RCC 7860 (cell line): Measurements from ENCODE around the gene MAOA.
"Not testable (repeated sequence)": the region's sequence is repeated elsewhere in the genome, so short reads cannot be mapped to it uniquely, and the experiment has no call there.

ENCODE experiments used
- DNase-seq: peaks from one replicate; pipeline ENCODE4 v3.0.0-alpha.2; 2015; ENCODE audit warnings: low spot score
- FAIRE-seq: peaks from 2 replicates; lab custom pipeline; 2012; peaks lifted over from hg19 to GRCh38; lab: Jason Lieb, UNC

Gene MAOA

GRCh38 chrX:43707812-43708548, 51.9 kb downstream of the MAOA start:
- no peak for FAIRE-seq
- DNase-seq, result no peak

- no peak for DNase-seq
- no peak for FAIRE-seq
Measured at GRCh38 chrX:43716144-43716543, 60.0 kb downstream of the MAOA start.

- peak; percentile 76 for DNase-seq
- FAIRE-seq, result no peak
Measured at GRCh38 chrX:43716696-43717095, 60.6 kb downstream of the MAOA start.

GRCh38 chrX:43717161-43717560, 61.1 kb downstream of the MAOA start:
- peak; percentile 81 for DNase-seq
- FAIRE-seq, result peak; percentile 25

- FAIRE-seq, result no peak
- DNase-seq, result peak; percentile 57
Measured at GRCh38 chrX:43718081-43718480, 62.0 kb downstream of the MAOA start.

- FAIRE-seq (no peak), DNase-seq (peak; percentile 73)
Measured at GRCh38 chrX:43718546-43718945, 62.4 kb downstream of the MAOA start.

GRCh38 chrX:43718956-43719355, 62.9 kb downstream of the MAOA start:
- FAIRE-seq (no peak), DNase-seq (peak; percentile 84)

GRCh38 chrX:43720082-43720481, 64.0 kb downstream of the MAOA start:
- no peak for DNase-seq
- FAIRE-seq, result no peak

GRCh38 chrX:43720961-43721360, 64.9 kb downstream of the MAOA start:
- no peak for DNase-seq
- no peak for FAIRE-seq

- not testable (repeated sequence) for FAIRE-seq, DNase-seq
Measured at GRCh38 chrX:43725227-43725626, 69.1 kb downstream of the MAOA start.

- DNase-seq, FAIRE-seq: not testable (repeated sequence)
Measured at GRCh38 chrX:43727254-43727653, 71.2 kb downstream of the MAOA start.

- DNase-seq (no peak), FAIRE-seq (no peak)
Measured at GRCh38 chrX:43728002-43728401, 71.9 kb downstream of the MAOA start.

- DNase-seq (no peak), FAIRE-seq (no peak)
Measured at GRCh38 chrX:43728966-43729365, 72.9 kb downstream of the MAOA start.

- no peak for FAIRE-seq
Measured at GRCh38 chrX:43731086-43731485, 75.0 kb downstream of the MAOA start.

GRCh38 chrX:43733699-43734098, 77.6 kb downstream of the MAOA start:
- no peak for FAIRE-seq
- DNase-seq, result no peak

More at GRCh38 chrX:43731086-43731485, 75.0 kb downstream of the MAOA start:
- DNase-seq, result peak; percentile 9

- no peak for FAIRE-seq
Measured at GRCh38 chrX:43734444-43734843, 78.3 kb downstream of the MAOA start.

GRCh38 chrX:43735534-43735933, 79.4 kb downstream of the MAOA start:
- FAIRE-seq, result no peak
- no peak for DNase-seq

More at GRCh38 chrX:43734444-43734843, 78.3 kb downstream of the MAOA start:
- no peak for DNase-seq

GRCh38 chrX:43735957-43736356, 79.9 kb downstream of the MAOA start:
- FAIRE-seq, result no peak

GRCh38 chrX:43741843-43742573, 85.9 kb downstream of the MAOA start:
- FAIRE-seq (no peak), DNase-seq (no peak)

More at GRCh38 chrX:43735957-43736356, 79.9 kb downstream of the MAOA start:
- no peak for DNase-seq

GRCh38 chrX:43743100-43743822, 87.2 kb downstream of the MAOA start:
- DNase-seq (no peak), FAIRE-seq (no peak)

GRCh38 chrX:43744284-43744683, 88.2 kb downstream of the MAOA start:
- DNase-seq (no peak), FAIRE-seq (no peak)
